Stimulated activated CD8-positive, alpha-beta memory T cell treated with anti-CD3 and anti-CD28 coated beads, Interleukin-12 subunit alpha, Interleukin-12 subunit beta, amount 100 ng/mL, for 24 hours (primary cell): ENCODE data around the gene EIF3J.

ENCODE experiments used
- DNase-seq: peaks from one replicate; pipeline ENCODE4 v3.0.0-alpha.2; 2020; ENCODE audit errors: extremely low read depth

EIF3J gene

DNA sequence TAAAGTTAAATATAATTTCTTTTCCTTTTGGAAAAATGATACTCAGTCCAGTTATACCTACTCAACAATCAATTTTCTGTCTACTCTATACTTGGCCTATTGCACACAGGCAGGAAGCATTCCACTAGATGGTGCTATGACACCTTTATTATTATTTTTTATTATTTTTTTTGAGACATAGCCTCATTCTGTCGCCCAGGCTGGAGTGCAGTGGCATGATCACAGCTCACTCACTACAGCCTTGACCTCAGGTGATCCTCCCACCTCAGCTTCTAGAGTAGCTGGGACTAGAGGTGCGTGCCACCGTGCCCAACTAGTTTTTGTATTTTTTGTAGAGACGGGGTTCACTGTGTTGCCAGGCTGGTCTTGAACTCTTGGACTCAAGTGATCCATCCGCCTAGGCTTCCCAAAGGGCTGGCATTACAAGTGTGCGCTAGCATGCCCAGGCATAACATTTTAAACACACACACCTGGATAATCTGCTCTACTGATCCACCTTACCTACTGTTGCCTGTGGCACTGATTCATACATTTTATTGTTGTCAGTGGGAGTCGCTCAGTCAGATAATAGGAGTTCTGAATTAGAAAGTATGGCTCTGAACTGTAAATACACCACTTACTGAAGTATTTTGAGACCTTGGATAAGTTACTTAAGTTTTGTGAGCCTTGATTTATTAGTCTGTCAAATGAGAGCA, 56.2 kb downstream of the EIF3J start:
- DNase-seq, result no peak

DNA sequence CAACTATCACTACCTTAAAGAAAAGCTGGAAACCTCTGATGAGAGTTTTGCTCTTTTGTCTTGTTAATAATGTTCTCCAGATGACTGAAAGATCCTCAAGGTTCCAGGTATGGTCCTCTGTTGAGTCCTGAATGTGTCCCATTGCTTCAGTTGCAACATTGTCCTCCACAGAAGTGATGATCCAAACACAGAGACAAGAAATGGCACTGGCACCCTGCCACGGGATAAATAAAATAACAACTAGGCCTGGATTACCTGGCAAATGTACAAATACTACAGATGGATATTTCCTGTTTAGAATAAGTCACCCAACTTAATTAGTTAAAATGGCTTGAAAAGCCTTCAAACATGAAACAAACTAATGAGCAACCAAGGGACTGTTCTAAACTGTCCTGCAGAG, 58.3 kb downstream of the EIF3J start:
- DNase-seq, result no peak

DNA sequence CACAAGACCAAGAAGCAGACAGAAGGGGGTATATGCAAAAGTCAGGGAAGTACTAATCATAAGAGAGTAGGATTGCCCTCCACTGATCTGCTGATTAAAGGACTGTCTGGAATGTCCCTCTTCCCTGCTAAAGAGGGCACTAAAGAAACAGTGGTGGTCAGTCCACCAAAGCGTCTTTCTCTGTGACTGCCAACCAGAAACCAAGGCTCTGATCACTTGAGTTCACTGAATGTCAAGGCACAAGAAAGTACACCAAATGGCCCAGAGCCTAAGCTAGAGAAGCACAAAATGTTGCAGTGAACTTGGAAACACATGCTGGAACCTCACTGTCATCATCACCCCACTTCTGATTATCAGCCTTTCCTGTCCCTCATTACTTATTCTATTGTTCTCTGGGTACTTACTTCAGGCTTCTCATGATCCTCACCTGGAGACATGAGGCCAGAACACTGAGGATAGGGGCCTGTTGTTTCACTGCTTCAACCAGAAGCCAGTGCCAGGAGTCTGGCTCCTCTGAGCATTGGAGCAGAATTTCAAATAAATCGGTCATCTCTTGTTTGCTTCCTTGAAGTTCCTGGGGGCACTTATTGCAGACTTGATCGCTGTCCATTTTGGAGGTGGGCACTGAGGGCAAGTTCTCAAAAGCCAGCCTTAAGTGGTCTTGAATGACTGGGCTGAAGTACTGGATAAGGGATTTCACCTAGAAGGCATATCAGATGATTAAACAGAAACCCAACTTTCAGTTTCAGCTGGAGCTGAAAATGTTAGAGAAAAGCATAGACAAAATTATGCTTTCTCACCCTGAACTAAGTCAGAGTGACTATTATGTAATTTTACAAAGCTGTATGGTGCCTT, 58.9 kb downstream of the EIF3J start:
- DNase-seq, result no peak

DNA sequence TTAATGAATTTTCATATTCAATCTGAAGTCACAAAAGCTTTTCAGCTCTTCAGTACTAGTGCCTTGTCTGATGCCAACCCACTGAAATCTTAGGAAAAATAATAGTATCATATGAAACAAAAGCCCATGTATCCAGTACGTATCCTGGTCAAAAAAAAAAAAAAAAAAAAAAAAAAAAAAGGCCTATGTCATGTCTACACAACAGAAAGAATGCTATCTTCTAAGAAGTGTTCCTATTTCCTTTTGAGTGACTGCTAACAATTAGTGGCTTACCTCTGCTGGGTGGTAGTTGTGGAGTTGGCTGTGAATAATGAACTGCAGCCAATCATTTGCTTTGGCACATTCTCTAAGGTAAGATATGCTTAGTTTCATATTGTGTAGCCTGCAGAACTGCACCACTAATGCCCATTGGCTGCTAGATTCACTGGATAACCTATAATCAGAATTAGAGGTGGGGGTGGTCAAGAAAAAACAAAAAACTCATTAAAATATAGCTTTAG, 59.6 kb downstream of the EIF3J start:
- no peak for DNase-seq

DNA sequence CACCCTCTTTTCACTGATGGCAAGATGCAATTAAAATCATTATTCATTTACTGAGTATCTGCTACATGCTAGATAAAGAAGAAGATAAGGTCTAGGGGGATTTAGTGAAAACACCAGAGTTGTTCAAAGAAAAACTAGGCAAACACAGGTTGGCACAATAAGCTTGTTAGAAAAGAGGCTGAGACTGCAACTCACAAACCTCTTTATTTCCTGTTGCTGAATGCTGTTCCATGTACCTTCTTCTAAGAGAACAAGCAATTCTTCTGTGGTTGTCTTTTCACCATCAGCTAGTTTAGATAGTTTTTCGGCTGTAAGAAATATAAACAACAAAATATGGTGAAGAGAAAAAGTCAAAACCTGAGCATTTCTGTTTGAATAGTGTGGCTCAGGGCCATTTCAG, 61.1 kb downstream of the EIF3J start:
- DNase-seq, result no peak

DNA sequence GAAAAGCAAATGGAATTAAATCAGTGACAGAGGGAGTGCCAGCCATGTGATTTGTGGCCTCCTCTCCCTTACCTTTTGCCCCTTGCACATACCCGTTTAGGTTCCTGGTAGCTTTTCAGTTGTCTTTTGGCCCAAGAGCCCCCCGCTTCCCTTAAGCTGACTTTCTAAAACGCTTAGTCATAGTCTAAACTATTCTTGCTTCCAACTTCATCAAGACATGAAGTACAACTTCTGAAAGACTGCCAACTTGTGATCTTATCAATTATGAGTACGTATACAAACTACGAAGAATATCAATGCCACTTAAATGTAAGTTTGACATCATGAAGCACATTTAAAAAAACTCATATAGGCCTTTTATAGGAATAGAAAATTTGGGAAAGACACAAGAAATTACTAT, 61.9 kb downstream of the EIF3J start:
- DNase-seq, result no peak

DNA sequence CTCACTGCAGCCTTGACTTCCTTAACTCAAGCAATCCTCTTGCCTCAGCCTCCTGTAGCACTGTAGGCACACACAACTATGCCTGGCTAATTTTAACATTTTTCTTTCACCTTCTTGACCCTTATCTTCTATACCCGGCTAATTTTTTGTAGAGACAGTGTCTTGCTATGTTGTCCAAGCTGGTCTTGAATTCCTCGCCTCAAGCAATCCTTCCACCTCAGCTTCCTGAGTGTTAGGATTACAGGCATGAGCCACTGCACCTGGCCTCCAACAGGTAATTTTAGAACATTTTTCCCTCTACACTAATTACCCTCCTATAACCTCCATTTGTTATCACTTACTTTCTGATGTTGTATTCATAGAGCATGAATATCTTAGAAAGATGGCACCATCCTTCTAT, 66.2 kb downstream of the EIF3J start:
- no peak for DNase-seq

DNA sequence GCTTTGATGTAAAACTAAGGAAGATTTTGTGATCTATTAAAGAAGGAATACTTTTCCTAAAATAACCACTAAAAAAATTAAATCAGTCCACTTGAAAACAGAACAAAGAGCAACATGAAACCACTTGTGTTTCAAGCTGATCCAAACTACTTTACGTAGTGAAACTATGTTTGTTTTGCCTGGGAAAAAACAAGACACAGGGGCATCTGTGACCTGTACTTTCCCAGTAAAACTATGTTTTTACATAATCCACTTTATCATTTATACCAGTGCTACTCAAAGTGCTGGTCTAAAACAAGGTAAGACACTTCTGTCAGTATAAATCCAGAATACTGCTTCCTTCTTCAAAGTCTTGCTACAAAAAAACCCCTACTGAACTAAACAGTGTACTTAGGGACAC, 69.8 kb downstream of the EIF3J start:
- DNase-seq, result no peak
